Kidney capillary endothelial cell (primary cell): ENCODE data around the gene KIF26B.

Experiments
- DNase-seq: peaks from one replicate; pipeline ENCODE4 v3.0.0-alpha.2; 2018; ENCODE audit warnings: low spot score

KIF26B gene

DNA sequence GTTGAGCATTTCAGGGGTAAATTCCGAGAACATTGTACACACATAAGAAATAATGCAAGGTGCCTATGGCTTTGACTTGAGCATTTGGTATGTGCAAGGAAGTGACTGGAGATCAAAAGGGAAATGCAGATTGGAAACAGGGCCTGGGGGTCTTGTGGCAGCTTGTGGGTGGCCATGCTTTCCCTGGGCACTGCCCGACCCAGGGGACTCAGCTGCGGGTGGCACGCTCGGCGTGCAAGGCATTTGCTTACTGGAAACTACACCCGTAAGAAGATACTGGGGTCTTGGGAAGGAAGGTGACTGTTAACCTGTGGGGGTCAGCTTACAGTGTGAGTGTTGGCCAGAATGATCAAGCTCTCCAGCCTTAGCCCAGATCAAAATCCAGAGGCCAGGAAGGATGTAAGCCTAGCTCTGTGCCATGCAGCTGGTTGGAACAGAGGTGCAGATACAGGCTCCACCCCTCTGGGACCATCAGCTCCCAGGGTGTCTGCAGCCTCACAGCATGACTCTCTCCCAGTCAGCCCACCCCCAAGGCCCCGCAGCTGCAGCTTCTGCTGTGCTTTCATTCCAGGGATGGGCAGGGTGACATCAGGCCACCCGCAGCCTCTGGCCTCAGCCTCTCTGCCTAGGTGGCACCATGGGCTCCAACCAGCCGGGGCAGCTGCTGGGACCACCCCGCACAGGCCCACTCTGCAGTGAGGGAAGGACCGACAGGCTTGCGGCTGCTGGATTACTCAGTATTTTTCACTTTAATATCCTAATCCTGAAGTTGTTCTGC, 55.1 kb downstream of the KIF26B start:
- no peak for DNase-seq

- DNase-seq = no peak
Measured at GRCh38 chr1:245211035-245211749, 56.4 kb downstream of the KIF26B start.

GRCh38 chr1:245211761-245212160, 57.0 kb downstream of the KIF26B start:
- no peak for DNase-seq

DNA sequence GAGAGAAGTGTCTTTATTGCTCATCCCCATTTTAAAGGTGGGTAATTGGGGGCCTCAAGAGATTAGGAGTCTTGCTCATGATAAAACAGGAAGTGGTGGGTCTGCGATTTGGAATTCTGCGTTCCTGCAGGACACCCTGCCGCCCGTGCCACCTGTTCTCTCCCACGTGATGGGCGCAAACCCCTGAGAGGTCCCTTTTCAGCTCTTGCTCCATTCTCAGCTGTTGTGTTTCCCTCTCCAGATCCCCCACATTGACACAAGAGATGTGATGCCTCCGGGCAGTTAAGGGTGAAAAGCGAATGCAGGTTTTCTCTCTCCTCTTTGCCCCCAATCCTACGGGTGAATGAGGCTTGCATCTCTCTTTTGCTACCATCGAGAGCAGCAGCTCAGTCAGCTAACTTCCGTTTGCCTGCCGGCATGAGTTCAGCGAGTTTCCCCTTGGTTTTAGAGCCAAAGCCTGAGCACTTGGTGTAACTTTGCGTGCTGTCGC, 57.5 kb downstream of the KIF26B start:
- no peak for DNase-seq

DNA sequence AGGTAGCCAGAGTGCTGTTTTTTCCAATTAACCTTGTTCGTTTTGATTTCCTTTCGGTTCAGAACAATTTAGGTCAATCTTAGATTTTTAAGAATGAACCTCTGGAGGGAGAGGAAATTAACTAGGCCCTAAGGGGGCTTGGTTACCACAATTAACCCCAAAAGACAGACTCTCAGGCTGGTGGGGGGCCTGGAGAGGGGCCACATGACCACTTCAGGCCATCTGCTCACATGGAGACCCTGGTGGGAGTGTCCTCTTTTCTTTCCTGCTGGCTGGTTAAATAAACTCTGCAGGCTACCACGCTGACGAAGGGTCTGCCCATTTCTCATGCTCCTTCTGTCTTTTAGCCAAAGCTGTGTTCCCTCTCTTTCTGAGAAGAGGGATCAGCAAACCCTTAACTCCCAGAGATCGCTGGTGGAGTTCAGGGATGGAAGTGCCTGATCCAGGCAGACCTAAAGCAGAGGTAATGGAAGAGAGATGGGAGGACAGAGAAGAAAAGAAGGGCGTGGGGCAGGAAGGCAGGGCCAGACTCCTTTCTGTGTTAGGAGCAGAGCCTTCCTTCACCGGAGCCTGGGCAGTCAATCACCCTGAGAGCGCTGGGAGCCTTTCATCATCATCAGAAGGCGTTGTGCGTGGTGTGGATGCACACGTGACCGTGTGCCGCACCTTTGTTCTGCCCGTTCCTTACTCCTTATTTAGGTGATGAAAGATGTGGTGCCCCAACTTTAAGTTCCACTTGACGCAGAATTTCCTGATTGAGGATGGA, 58.5 kb downstream of the KIF26B start:
- no peak for DNase-seq

DNA sequence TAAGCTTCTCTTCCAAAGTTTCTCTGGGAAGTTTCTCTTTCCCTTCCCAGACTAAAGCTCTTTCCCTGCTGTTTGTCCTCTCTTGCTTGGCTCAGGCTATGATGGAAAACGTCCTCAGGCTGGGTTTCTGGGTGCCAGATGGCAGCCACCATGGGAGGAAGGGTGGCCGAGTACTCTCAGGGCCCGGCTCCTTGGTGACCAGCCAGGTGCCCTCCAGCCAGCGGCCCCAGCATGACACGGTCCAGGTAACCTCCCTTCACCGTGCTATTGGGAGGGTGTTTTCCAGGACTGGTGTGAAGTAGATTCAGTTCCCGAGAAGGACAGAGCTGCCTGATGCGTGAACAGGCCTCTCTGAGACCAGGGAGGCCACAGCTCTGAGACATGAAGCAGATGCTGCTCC, 60.3 kb downstream of the KIF26B start:
- no peak for DNase-seq

DNA sequence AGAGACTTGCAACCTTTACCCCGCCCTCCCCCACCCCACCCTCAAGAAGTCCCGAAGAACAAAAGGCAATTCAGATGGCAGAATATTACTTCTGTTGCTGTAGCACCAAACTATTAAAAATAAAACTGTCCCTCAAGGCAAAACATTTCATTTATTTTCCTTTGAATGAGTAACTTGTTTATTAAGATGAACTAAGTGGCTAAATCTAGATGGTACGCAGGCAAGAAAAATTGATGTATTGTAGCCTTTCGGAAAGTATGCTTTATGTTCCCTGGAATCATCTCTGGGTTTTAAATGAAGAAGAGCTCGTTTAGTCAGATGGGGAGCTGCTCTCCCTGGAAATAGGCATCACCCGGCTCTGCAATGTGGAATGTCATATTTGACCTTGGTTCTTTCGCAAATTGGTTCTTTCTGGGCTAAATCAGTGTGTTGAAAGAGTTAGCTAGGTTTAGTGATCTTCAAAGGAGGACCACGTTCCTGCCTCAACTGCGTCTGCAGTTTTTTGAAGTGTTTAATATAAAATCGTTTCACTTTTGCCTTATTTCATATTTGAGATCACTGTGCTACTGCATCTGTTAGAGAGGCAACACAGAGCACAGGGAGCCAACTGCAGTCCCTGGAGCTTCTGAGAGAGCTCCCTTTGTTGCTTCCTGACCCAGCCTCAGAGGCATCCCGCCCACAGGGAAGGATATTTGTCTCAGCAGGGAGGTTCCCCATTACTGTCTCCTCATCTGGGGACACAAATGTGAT, 61.8 kb downstream of the KIF26B start:
- no peak for DNase-seq

DNA sequence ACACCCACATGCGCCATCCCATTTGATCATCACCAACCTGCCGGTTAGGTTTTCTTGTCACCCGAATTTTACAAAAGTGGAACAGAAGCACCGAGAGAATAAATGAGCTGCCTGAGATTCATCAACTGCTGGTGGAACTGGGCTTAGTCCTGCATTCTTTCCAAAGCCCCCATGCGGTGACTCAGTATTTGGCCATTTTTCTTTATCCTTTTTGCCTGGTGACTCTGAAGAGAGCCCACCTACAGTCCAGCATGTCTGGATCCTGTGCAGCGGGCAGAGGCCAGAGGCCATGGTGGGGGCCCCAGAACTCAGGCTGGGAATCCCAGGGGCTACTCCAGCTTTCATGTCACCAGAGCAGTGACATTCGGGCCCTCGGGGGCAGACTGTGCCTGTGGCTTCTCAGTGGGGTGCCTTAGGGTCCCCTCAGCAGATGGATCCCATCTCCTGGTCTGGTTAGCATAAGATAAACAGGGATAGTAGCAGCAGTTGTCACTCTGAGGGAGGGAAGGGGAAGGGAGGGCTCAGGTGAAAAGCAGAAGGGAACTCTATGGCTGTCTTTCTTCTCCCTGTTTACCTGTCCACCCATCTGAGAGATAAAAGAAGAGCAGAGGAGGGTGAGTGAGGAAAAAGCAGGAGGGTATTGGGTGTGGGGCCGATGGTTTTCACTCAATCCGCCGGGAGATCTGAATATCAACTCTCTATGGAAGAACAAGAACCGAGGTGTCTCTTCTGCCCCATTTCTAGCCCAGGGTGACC, 63.2 kb downstream of the KIF26B start:
- DNase-seq = no peak

GRCh38 chr1:245220381-245220985, 65.7 kb downstream of the KIF26B start:
- DNase-seq = no peak

GRCh38 chr1:245221805-245222204, 67.0 kb downstream of the KIF26B start:
- no peak for DNase-seq

DNA sequence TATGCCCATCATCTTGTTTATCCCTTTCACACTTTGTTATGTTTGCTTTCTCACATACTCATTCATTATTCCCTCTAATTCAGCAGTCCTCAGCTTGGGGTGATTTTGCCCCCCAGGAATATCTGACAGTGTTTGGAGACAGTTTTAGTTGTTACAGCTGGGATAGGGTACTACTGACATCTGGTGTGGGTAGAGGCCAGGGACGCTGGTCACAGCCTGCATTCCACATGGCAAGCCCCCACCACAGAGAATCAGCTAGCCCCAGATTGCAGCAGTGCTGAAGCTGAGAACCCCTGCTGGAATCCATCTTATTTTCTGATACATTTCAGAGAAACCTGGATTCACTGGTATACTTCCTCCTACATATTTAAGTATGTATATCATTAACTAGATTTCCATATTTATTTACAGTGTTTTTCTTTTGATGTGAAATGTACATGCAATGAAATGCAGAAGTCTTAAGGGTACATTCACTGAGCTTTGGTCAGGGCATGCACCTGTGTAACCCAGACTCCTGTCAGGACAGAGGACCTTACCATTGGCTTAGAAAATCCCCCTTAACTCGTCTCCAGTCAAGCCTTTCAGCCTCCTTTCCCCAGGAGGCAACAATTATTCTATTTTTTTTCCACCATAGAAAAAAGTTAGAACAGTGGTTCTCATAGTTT, 68.3 kb downstream of the KIF26B start:
- DNase-seq = no peak

DNA sequence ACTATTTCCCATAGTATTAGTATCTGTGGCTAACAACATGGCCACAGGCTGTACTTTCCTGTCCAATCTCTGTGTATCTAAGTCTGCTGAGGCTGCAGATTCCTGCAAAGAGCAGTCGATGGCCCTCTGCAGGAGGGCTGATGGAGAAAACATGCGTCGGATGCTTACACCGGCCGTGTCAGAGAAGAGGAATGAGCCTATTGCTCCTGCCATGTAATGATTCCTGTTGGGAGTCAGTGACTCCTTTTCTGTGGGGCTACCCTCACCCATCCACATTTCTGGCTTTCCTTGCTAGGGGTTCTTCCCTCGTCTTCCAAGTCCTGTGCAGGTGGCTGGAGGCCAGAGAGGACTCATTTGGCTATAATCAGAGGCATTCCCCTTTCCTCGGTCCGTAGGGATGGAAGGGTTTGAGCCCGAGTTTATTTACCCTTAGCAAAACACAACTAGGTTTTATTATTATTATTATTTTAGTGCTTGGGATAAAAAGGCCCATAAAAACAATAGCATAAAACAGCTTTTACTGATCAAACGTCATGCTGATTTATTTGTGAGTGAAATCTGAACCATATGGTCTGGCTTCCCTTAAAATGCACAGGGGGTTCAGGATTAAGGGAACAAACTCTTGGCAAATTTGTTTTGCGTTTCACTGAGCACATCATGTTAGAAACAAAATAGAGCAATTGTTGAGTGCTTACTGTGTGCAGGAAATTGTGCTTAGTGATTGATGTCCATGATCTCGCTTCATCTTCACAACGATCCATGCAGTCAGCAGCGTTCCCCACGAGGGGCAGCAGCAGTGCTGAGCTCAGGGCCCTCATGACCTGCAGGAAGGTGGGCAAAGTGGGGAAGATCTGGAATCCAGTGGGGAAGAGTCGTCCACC, 70.8 kb downstream of the KIF26B start:
- no peak for DNase-seq

DNA sequence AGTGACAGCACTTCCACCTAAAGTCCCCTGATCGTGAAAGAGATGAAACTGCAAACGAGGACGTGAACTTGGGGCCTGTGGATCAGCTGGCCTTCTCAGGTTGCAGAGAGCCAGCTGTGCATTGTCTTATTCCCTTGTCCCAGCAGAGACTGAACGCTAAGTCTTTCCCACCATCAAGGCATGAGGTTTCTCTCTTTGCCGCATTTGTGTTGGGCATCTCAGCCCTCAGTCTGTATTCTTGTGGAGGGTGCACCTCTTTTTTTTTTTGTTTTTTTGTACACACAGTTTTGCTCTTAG, 71.4 kb downstream of the KIF26B start:
- no peak for DNase-seq

DNA sequence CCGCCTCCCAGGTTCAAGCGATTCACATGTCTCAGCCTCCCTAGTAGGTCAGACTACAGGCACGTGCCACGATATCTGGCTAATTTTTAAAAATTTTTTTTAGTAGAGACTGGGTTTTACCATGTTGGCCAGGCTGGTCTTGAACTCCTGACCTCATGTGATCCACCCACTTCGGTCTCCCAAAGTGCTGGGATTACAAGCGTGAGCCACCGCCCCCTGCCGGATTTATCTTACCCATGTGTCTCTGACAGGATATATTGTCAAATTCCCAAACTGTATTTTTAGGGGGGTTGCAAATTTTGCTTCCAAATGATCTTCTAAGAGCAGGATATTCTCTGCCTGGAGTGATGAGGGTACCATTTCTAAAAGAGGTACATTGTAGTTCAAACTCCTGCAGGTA, 74.3 kb downstream of the KIF26B start:
- no peak for DNase-seq

DNA sequence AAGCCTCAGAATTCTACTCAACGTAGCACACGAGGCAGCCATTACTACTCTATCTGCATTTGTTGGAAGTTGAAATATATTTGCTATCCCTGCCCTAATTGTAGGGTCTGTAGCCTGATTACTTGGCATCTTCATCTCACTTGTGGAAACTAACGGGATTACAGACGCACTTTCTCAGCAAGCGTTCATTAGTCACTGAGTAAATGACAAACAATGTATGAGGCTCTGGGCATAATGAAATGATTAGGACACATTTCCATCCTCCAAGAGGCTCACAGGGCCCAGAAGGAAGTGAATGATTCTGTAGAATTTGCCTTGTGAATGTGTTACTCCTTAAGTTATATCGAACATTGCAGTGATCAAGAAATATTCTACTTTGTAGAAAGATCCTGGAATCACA, 78.1 kb downstream of the KIF26B start:
- no peak for DNase-seq

DNA sequence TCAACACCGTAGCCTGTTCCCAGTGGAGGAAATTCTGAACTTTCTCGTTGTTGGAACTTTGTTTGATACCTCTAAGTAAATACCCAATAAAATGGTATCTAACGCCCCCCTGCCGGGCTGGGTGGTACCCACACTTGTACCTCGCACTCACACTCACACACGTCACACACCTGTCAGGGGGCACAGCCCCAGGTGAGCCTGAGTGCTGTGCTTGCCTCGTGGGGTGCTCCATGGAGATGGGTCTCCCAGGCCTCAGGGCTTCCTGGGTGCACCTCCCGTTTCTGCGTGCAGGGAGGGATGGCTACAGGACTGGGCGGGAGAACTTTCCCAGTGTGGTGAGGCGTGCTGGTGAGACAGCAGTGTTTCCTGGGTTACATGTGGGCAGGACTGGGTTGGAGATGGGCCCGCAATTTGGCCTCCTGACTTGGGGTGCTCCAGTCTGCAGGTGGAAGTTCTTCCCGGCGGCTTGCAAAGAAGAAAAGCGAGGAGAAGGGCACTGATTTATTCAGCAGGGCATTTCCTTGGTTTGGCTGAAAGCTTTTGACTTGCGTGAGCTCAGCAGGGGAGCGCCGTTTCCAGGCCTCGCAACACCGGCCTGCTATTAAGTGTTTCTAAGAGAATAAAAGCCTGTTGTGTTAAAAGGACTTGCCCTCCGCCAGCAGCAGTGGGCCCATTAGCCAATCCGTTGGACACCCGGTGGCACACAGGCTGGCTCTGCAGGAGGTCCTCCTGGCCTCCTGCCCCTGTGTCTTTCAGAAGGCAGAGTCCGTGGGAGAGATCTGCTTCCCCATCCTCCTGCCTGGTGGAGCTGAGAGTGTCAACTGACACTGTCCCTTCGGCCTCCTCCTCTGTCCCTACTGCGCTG, 79.7 kb downstream of the KIF26B start:
- DNase-seq = no peak

- DNase-seq = no peak
Measured at GRCh38 chr1:245235156-245235555, 80.4 kb downstream of the KIF26B start.

- DNase-seq = no peak
Measured at GRCh38 chr1:245240648-245241165, 85.9 kb downstream of the KIF26B start.
